ENCODE measurements around the gene GCG. TPM values are rescaled to one million over a fixed set of nuclear protein-coding genes. Genes with fewer than 3 reads are reported as not detected.

GCG gene
- total RNA-seq, 4 donors from 2014 or later: 5.0 to 209 (median 88.5) TPM

DNA sequence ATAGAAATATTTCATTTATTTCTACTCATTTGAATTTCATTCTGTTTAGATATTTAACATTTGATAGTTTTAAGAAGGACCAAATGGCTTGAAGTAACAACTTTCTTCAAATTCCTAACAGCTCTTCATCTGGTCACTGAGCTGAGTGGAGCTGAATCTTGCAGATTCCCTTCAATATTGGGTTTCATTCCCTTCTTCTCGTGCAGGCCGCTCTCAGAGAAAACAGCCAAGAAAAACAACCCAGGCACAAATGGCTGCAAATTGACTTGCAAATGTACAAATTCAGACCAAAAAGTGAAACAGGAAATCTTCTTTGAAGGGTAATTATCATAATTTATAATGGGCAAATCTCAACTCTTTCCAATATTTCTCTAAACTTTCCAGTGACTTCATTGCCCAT lies 30.3 kb upstream of the GCG start:
- Histone ChIP-seq H3K27me3 (no peaks in the 10 kb centered on the region), H3K4me1 (no peaks in the 10 kb centered on the region), H3K36me3 (no peaks in the 10 kb centered on the region), H3K27ac (no peak overlapping the region), H3K4me3 (no peak overlapping the region), H3K9me3 (no peaks in the 10 kb centered on the region)
- TF ChIP-seq, protein P1, sequence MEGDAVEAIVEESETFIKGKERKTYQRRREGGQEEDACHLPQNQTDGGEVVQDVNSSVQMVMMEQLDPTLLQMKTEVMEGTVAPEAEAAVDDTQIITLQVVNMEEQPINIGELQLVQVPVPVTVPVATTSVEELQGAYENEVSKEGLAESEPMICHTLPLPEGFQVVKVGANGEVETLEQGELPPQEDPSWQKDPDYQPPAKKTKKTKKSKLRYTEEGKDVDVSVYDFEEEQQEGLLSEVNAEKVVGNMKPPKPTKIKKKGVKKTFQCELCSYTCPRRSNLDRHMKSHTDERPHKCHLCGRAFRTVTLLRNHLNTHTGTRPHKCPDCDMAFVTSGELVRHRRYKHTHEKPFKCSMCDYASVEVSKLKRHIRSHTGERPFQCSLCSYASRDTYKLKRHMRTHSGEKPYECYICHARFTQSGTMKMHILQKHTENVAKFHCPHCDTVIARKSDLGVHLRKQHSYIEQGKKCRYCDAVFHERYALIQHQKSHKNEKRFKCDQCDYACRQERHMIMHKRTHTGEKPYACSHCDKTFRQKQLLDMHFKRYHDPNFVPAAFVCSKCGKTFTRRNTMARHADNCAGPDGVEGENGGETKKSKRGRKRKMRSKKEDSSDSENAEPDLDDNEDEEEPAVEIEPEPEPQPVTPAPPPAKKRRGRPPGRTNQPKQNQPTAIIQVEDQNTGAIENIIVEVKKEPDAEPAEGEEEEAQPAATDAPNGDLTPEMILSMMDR (IDR thresholded peaks at IDR 0.05): no peak
- TF ChIP-seq POLR2A (IDR thresholded peaks at IDR 0.05): no peak
- DNase-seq: no peak

DNA sequence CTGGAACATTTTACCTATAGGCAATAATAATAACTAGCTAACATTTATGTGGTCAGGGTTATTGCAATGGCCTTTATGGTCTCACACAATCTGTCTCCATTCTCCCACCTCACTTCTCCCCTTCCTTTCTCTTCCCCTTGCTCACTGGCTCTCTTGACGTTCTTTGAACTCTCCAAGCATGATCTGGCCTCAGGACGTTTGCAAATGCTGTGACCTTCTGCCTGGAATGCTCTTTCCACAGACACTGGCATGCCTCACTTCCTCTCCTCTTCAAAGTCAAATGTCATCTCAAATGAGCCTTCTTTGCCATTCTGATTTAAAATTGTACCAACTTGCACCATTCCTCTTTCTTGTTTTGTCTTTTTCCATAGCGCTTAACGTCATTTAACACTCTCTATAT lies 25.3 kb upstream of the GCG start:
- Histone ChIP-seq H3K4me1 (no peaks in the 10 kb centered on the region), H3K9me3 (no peaks in the 10 kb centered on the region), H3K4me3 (no peak overlapping the region), H3K36me3 (no peaks in the 10 kb centered on the region), H3K27me3 (no peaks in the 10 kb centered on the region), H3K27ac (no peak overlapping the region)
- DNase-seq: no peak
- TF ChIP-seq, protein P1 (IDR thresholded peaks at IDR 0.05): no peak
- TF ChIP-seq POLR2A (IDR thresholded peaks at IDR 0.05): no peak

DNA sequence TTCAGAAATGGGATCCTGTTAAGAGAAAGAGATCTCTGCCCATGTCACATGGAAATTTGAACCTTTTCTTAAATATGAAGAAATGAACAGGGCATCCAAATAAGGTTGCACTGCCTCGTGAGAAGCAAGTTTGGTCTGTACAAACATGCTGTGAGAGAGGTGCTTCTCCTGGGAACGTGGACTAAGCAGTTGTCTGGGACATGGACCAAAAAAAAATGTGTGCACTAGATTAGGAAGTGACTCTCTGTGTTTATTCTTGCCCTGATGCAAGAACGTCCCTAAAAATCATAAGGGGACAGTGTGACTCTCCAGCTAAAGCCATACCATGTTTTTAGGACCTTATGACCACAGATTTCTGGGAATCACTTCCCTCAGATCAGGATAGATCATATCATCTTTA lies 23.7 kb upstream of the GCG start:
- H3K9me3 ChIP-seq: no peaks in the 10 kb centered on the region
- no peaks in the 10 kb centered on the region for H3K4me1 ChIP-seq
- no peak for DNase-seq
- H3K27me3 ChIP-seq: no peaks in the 10 kb centered on the region
- H3K27ac ChIP-seq: no peak overlapping the region
- no peak overlapping the region for H3K4me3 ChIP-seq
- H3K36me3 ChIP-seq: no peaks in the 10 kb centered on the region
- TF ChIP-seq, protein P1 (IDR thresholded peaks at IDR 0.05): no peak
- no peak for TF ChIP-seq POLR2A (IDR thresholded peaks at IDR 0.05)

DNA sequence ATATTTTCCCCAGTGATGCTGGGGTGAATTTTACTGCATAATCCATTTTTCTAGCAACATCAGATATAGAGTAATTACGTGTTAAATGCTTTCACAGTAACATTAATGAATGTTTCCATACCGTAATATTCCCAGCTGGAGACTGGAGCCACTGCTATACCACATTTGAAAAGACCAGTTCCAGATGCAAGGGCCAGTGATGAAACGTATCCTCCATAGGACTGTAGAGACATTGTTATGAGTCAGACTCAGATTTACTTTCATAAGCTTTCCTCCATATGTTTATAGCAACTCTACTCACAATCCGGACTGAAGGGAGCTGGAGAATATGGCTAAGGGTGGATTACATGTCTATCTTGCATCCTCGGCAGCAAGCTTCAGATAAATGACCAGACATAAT lies 22.7 kb upstream of the GCG start:
- Histone ChIP-seq H3K9me3 (no peaks in the 10 kb centered on the region), H3K36me3 (no peaks in the 10 kb centered on the region), H3K4me3 (no peak overlapping the region), H3K27me3 (no peaks in the 10 kb centered on the region), H3K4me1 (no peaks in the 10 kb centered on the region), H3K27ac (no peak overlapping the region)
- TF ChIP-seq POLR2A (IDR thresholded peaks at IDR 0.05): no peak
- TF ChIP-seq, protein P1 (IDR thresholded peaks at IDR 0.05): no peak
- no peak for DNase-seq

DNA sequence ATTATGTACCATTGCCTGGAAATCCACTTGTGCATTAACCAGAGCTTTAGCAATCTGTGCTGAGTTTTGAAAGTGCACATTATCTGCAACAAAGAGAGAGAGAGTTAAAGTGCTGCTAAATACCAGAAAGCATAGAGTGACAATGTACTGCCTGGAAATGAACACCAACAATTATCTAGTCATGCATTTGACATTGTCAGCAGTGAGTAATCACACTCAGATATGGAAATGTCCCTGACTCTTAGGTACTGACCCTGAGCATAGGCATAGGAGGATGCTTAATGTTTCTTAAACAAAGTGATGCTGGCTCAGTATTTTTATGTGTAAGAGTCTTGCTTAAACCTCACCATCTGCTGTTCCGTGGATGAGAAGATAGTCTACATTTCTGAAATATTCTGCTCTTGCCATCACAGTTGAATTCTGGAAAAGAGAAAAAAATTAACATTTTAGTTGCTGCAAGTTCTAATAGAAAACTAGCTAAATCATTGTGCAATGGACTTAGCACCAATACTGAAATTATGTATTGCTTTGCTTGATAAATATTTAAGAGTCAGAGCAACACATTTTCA lies 20.8 kb upstream of the GCG start:
- H3K4me1 ChIP-seq: no peaks in the 10 kb centered on the region
- no peak for TF ChIP-seq POLR2A (IDR thresholded peaks at IDR 0.05)
- TF ChIP-seq, protein P1 (IDR thresholded peaks at IDR 0.05): no peak
- H3K36me3 ChIP-seq: no peaks in the 10 kb centered on the region
- H3K27ac ChIP-seq: no peak overlapping the region
- no peaks in the 10 kb centered on the region for H3K27me3 ChIP-seq
- no peak overlapping the region for H3K4me3 ChIP-seq
- DNase-seq: no peak
- H3K9me3 ChIP-seq: no peaks in the 10 kb centered on the region

DNA sequence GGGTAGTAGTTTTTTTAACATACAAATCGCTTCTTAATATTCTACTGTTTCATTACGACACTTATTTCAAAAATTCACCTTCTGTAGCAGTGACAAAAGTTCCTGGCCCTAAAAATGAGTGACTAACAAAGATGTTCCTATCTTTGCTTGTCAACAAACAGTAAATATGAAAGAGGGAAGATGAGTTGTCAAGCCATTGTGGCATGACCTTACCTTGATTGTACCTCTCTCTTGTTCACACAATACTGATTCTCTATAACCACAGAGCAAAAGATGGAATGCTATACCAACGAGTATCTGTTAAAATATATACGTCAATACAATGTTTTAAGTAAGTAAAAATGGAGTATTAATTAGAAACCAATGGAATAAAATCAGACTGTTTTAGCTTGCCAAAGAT lies 14.7 kb upstream of the GCG start:
- Histone ChIP-seq H3K36me3 (no peaks in the 10 kb centered on the region), H3K27ac (no peak overlapping the region), H3K27me3 (no peaks in the 10 kb centered on the region), H3K4me1 (no peaks in the 10 kb centered on the region), H3K4me3 (no peak overlapping the region), H3K9me3 (no peaks in the 10 kb centered on the region)
- TF ChIP-seq POLR2A (IDR thresholded peaks at IDR 0.05): no peak
- TF ChIP-seq, protein P1 (IDR thresholded peaks at IDR 0.05): no peak
- no peak for DNase-seq
